ENCODE results near the gene THYN1. TPM values are rescaled to one million over a fixed set of nuclear protein-coding genes. Genes with fewer than 3 reads are reported as not detected.

Gene THYN1
- total RNA-seq, 1 experiment from 2014 or later, result 88.3 TPM

DNA sequence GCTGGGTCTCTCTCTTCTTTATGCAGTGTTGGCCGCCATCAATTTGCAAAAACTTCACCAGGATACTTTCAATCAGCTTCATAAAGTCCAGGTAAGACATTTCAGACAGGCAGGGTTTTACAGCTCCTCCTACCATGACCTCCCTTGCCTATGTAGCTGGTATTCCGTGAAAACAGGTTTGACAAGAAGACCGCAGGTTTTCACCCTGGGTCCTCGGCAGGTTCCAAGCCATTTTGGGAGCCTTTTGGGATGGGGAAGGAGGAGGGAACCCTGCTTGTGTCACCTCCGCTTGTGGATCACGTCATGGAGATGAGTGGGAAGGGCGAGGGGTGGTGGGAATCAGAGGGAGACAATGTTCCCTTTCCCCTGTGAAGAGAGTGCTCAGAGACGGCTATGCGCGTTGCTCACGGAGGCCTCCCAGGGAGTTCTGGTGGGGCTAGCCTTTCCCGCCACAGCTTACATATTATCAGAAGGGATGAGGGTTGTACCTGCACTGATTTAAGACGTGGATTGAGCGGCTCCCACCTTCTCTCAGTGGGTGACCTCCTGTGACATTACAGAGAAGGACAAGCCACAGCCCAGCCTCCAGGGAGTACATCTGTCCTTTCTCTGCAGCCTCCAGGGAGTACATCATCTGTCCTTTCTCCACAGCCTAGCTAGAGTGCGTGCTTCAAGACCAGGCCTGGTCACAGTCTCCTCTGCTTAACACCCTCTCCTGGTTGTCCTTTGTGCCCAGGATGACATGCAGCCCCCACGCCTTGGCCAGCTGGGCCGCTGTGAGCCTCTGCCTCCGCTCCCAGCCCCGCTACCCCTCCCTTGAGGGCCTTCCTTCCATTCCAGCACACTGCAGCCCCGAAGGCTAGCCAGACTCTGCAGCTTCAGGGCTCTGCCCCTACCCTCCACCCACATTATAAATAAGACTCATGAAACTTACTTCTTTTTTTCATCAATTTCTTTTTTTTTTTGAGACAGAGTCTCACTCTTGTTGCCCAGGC is 40.3 kb upstream of the THYN1 start:
- no peaks in the 10 kb centered on the region for H3K4me1 ChIP-seq
- BruUV-seq (replicated peaks), result no TSS peak
- no peak overlapping the region for H3K4me3 Mint-ChIP-seq (ENCODE audit: unreplicated experiment)
- peaks cover 11% of the 10 kb centered on the region for H3K27me3 Mint-ChIP-seq (ENCODE audit: insufficient read depth, unreplicated experiment)
- no peak overlapping the region for H3K27ac Mint-ChIP-seq (ENCODE audit: unreplicated experiment)
- no peak overlapping the region for H3K4me3 ChIP-seq (ENCODE audit: low read depth, low read length)
- ChIA-PET CTCF (no interaction called here), POLR2A (no interaction called here)
- TF ChIP-seq, protein P1, sequence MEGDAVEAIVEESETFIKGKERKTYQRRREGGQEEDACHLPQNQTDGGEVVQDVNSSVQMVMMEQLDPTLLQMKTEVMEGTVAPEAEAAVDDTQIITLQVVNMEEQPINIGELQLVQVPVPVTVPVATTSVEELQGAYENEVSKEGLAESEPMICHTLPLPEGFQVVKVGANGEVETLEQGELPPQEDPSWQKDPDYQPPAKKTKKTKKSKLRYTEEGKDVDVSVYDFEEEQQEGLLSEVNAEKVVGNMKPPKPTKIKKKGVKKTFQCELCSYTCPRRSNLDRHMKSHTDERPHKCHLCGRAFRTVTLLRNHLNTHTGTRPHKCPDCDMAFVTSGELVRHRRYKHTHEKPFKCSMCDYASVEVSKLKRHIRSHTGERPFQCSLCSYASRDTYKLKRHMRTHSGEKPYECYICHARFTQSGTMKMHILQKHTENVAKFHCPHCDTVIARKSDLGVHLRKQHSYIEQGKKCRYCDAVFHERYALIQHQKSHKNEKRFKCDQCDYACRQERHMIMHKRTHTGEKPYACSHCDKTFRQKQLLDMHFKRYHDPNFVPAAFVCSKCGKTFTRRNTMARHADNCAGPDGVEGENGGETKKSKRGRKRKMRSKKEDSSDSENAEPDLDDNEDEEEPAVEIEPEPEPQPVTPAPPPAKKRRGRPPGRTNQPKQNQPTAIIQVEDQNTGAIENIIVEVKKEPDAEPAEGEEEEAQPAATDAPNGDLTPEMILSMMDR (IDR thresholded peaks at IDR 0.05; ENCODE audit: insufficient read depth in 1 of 2, low read depth in 1 of 2, low read length in 1 of 2, severe bottlenecking in 1 of 2, unreplicated experiment in 1 of 2), result no peak
- no peaks in the 10 kb centered on the region for H3K27me3 ChIP-seq (replicated peaks; ENCODE audit: control insufficient read depth, insufficient read depth, low read length)
- no peaks in the 10 kb centered on the region for H3K36me3 Mint-ChIP-seq (ENCODE audit: insufficient read depth, unreplicated experiment)
- no peaks in the 10 kb centered on the region for H3K4me1 Mint-ChIP-seq (ENCODE audit: low read depth, unreplicated experiment)
- H3K9me3 Mint-ChIP-seq (ENCODE audit: unreplicated experiment), result no peaks in the 10 kb centered on the region
- peak in 1 of 2 experiments; percentile 29 for DNase-seq
- intact Hi-C loops (cut with micrococcal nuclease; ENCODE audit: unreplicated experiment), result no loop called here
- no peaks in the 10 kb centered on the region for H3K9me3 ChIP-seq
- H3K36me3 ChIP-seq (ENCODE audit: control insufficient read depth, insufficient read depth, low read length), result no peaks in the 10 kb centered on the region

DNA sequence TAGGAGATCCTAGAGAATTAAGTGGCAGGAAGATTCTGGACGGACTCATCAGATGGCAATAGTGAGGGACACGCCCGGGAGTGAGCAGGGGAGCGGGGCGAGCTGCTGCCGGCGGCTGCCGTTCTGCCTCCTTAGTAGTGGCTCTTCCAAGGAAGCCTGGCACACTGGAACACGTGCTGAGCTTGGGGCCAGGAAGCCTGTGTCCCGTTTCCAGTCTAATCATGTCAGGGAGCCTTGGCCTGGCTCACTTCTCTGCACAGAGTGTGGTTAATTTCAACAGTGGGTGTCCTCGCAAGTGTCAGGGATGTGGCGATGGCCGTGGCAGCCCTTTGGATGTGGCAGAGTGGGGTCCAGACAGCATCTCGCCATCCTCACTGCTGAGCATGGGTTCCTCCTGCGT is 39.5 kb upstream of the THYN1 start:
- ChIA-PET POLR2A (no interaction called here), CTCF (no interaction called here)
- Histone ChIP-seq H3K27me3 (replicated peaks; ENCODE audit: control insufficient read depth, insufficient read depth, low read length) (no peaks in the 10 kb centered on the region), H3K4me3 (ENCODE audit: low read depth, low read length) (no peak overlapping the region), H3K36me3 (ENCODE audit: control insufficient read depth, insufficient read depth, low read length) (no peaks in the 10 kb centered on the region), H3K4me1 (no peaks in the 10 kb centered on the region), H3K9me3 (no peaks in the 10 kb centered on the region)
- Mint-ChIP-seq H3K4me1 (ENCODE audit: low read depth, unreplicated experiment) (no peaks in the 10 kb centered on the region), H3K36me3 (ENCODE audit: insufficient read depth, unreplicated experiment) (no peaks in the 10 kb centered on the region), H3K27me3 (ENCODE audit: insufficient read depth, unreplicated experiment) (peaks cover 15% of the 10 kb centered on the region), H3K4me3 (ENCODE audit: unreplicated experiment) (no peak overlapping the region), H3K27ac (ENCODE audit: unreplicated experiment) (no peak overlapping the region), H3K9me3 (ENCODE audit: unreplicated experiment) (no peaks in the 10 kb centered on the region)
- TF ChIP-seq, protein P1 (IDR thresholded peaks at IDR 0.05; ENCODE audit: insufficient read depth in 1 of 2, low read depth in 1 of 2, low read length in 1 of 2, severe bottlenecking in 1 of 2, unreplicated experiment in 1 of 2), result no peak
- DNase-seq, result no peak
- intact Hi-C loops (cut with micrococcal nuclease; ENCODE audit: unreplicated experiment), result no loop called here
- no TSS peak for BruUV-seq (replicated peaks)

DNA sequence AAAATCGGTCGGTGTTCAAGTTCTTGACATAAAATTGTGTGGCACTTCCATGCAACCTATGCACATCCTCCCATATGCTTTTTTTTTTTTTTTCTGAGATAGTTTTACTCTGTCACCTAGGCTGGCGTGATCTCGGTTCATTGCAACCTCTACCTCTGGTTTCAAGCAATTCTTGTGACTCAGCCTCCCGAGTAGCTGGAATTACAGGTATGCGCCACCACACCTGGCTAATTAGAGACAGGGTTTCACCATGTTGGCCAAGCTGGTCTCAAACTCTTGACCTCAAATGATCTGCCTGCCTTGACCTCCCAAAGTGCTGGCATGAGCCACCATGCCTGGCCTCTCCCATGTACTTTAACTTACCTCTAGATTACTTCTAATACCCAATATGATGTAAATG is 38.0 kb upstream of the THYN1 start:
- H3K27ac Mint-ChIP-seq (ENCODE audit: unreplicated experiment), result no peak overlapping the region
- TF ChIP-seq, protein P1 (IDR thresholded peaks at IDR 0.05; ENCODE audit: insufficient read depth in 1 of 2, low read depth in 1 of 2, low read length in 1 of 2, severe bottlenecking in 1 of 2, unreplicated experiment in 1 of 2), result no peak

More for the DNA sequence above, 38.0 kb upstream of the THYN1 start:
- Mint-ChIP-seq H3K36me3 (ENCODE audit: insufficient read depth, unreplicated experiment) (no peaks in the 10 kb centered on the region), H3K9me3 (ENCODE audit: unreplicated experiment) (no peaks in the 10 kb centered on the region), H3K4me1 (ENCODE audit: low read depth, unreplicated experiment) (no peaks in the 10 kb centered on the region), H3K27me3 (ENCODE audit: insufficient read depth, unreplicated experiment) (peaks cover 15% of the 10 kb centered on the region), H3K4me3 (ENCODE audit: unreplicated experiment) (no peak overlapping the region)
- BruUV-seq (replicated peaks), result no TSS peak
- ChIA-PET CTCF (no interaction called here), POLR2A (no interaction called here)
- DNase-seq, result no peak
- Histone ChIP-seq H3K9me3 (no peaks in the 10 kb centered on the region), H3K27me3 (replicated peaks; ENCODE audit: control insufficient read depth, insufficient read depth, low read length) (no peaks in the 10 kb centered on the region), H3K4me1 (no peaks in the 10 kb centered on the region), H3K36me3 (ENCODE audit: control insufficient read depth, insufficient read depth, low read length) (no peaks in the 10 kb centered on the region), H3K4me3 (ENCODE audit: low read depth, low read length) (no peak overlapping the region)
- intact Hi-C loops (cut with micrococcal nuclease; ENCODE audit: unreplicated experiment), result no loop called here

All from Caco-2 (cell line).